IPS DF 4.7 (cell line): Measurements from ENCODE around the gene RHOT1.
"Not testable (repeated sequence)": the region's sequence is repeated elsewhere in the genome, so short reads cannot be mapped to it uniquely, and the experiment has no call there.

Source experiments
- DNase-seq: peaks from one replicate; pipeline ENCODE4 v3.0.0-alpha.2; 2013; ENCODE audit warnings: low spot score; ENCODE audit errors: extremely low read depth

RHOT1 gene

DNA sequence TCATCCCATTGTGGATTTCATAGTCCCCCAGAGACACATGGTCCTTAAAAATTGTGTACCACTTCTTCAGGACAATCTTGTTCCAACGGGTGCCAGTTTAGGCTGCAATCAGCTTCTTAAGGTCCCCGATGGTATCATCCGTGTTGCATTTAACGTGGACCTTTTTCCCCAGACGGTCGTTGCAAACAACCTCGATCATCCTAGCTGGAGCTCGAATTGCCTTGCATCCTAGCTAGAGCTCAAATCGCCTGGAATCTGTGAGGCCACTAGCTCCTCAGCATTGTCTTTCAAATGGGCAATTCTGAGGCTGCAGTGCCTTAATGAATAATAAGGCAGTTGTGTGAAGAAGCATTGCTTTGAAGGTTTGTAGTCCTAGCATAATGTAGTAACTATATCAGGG is 85.6 kb downstream of the RHOT1 start:
- DNase-seq, result no peak

DNA sequence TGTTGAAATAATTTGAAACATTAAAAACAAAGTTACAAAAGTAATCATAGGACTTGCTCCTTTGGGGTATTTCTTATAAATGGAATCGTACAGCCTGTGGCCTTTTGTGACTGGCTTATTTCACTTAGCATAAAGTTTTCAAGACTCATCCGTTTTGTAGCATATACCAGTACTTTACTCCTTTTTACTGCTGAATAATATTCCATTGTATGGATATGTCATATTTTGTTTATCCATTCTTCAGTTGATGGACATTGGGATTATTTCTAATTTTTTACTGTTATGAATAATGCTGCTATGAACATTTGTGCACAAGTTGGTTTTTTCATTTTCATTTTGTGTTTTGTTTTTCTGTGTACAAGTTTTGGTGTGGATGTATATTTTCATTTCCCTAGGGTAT is 93.3 kb downstream of the RHOT1 start:
- no peak for DNase-seq

DNA sequence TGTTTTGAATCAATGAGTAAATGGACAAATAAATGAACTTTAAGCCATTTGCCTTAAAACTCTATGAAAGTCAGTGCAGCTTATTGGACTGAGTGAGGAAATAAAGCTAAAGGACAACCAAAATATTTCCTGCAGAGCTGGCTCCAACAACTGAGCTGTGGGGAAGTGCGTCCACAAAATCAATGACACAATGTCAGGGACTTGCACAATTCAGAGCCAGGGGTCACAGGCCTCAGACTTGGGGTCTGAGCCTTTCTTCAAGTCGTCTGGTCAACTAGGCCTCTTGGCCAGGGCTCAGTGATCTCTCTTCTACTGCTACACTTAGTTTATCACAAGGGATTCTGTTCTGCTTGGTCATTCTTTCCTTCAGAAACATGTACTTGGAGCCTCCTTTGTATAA is 97.2 kb downstream of the RHOT1 start:
- DNase-seq, result no peak

DNA sequence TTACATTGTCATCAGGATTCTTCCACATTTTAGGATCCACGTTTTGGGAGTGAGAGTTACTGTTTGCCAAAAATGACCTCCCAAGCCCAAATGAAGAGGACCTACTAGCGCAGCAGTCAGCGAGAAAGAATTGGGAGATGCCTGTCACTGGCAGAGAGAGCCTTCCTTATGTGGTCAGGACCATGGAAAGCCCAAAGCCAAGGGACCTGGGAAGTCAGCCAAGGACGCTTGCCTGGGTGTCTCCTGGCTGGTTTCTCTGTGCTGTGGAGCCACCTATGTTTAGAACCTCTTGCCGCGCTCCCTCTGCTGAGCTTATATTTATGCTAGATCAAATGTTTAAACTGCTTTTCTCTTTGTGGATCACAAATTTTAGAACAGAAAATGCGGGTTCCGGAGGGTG is 98.4 kb downstream of the RHOT1 start:
- DNase-seq, result no peak

DNA sequence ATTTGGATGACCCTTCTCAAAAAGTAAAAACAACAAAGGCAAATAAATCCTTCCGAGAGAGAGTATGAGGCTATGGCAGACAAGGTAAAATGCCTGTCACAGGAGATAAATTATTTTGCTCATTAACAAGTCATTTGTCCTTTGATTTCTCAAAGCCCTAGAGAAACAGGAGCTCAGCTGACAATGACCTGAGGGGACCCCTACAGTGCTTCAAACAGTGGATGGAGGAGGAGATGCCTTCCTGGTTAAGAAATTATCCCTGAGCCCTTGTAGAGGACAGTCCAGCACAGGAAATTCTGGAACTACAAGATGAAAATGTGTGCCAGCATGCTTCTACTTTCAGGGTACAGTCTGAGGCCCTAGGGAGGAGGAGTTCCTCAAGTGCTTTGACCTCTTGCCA is 99.3 kb downstream of the RHOT1 start:
- no peak for DNase-seq

DNA sequence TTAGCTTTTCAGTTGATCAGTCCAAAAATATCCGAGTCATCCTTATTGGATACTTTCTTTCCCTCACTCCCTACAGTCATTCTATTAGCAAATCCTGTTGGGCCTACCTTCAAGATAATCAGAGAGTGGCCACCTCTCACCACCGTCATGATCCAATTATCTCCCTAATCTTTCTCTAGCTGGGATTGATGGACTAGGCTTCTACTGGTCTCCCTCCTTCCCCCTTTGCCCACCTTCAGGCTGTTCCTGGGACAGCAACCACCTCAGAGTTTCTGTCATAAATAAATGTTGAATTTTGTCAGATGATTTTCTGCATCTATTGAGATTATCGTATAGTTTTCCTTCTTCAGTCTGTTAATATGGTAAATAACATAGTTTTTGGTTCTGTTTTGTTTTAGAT is 107.2 kb downstream of the RHOT1 start:
- DNase-seq, result no peak

DNA sequence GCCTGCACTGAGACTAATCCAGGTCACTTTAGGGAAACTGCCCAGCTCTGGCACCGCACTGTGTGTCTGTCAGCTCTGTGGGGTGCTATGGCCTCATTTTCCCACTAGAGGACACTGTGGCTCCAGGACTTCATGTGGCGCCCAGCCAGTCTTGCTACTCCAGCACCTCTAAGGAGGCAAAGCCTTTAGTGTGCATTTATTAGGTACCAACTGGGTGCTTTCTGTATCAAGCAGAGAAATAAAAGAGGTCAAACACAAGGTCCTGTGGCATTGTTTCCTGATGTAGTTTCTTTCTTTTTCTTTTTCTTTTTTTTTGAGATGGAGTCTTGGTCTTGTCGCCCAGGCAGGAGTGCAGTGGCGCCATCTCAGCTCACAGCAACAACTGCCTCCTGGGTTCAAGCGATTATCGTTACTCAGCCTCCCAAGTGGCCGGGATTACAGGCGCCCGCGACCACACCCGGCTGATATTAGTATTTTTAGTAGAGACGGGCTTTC is 110.9 kb downstream of the RHOT1 start:
- peak; percentile 72 for DNase-seq

DNA sequence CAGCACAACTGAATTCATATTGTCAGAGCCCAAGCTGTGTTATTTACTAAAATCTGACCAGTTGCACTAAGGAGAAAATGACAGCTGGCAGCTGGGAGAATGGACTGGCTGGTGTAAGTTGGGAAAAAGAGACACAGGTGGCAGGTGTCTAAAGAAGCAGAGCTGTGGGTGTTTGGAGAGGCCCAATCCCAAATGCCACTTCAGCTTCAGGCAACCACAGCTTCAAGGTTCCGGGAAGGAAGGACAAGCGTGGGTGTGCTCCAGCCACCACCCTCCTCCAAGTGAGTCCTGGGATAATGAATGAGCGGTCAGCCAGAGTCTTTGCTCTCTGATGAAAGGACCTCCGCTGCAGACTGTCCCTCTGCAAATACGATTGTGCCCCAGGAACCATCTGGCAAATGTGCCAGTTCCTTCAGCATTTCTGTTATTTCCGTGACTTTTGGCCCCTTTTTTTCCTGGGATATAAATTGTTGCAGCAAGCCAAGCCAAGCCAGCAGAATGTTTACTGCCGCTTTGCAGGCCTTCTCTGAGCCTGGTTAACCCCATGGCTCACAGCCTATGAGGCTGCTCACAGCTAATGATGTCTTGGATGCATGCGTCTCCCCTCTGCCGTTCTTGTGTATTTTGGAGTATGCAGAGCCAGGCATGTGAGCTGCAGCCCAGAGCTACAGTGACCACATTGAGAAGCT is 113.9 kb downstream of the RHOT1 start:
- no peak for DNase-seq

DNA sequence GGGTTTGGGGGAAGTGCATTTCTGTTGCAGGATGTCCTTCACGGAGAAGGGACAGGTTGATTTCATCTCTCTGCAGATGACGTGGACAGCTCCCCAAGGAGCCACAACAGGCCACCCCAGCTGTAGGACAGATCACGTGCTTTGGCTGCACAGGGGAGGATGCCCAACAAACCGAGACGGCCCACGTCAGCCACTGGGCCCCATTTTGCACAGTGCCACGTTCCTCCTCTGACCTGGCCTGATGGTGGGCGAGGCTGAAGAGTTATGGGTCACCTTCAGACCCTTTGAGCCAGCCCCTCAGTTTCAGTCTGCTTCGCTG is 114.4 kb downstream of the RHOT1 start:
- no peak for DNase-seq

DNA sequence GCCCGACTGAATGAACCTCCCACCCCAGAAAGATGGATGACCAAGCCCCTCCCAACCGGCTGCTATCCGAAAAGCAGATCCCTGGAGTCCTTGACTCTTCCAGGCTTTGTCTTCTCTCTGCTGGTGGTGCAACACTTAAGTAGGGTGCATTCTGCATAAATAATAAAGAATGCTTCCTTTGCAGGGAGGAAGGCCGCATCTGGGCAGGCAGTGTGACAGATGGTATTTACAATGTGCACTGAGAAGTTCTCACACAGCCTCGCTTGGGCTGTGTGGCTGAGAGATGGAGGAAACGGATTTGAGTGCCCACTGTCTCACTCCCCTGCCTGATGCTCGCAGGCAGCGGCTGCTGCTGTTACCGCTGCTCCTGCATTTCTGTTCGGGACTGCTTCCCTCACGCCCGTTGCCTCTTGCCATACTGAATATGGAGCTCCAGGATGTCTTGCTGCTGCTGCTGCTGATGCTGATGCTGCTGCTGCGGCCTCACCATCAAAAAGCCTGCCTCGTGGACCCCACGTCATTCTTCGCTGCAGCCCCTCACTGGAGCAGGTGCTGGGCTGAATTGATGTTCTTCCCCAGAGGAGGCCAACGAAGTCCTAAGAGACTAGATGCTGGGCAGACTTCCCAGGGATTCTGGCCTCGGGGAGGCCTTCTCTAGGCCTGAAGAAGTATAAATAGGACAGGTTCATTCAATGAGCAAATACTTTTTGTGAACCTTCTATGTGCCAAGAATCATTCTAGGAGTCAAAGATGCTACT is 116.3 kb downstream of the RHOT1 start:
- DNase-seq, result no peak

DNA sequence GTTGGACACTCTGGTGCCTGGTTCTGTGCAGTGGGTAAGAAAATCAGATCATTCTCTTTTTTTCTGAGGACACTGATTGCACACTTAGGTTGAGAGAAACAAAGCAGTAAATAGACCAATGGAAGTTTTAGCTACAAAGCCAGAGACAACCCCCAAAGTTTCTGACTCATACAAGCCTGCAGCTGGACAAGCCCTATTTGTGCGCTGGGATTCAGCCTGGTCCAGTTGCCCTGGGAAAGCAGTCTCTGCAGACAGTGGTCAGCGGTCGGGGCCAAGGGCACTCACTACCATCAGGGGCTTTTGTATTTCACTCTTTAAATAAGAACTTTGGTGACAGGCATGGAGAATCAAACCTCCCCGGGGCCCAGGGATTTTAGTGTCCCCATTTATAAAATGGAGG is 117.3 kb downstream of the RHOT1 start:
- no peak for DNase-seq

DNA sequence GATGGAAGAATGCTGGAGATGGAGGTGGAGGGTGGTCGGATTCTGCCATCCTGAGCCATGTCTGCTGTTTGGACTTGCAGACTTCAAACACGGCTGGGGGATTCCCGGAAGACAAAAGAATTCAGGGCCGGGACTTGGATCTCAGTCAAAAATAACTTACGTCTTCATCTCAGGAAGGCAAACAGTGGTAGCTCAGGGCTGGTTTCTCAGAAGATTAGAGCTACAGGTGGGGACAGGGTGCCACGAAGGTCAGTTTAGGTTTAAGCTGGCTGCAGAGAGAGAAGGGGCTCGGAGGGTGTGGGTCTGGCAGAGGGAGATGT is 119.1 kb downstream of the RHOT1 start:
- no peak for DNase-seq

DNA sequence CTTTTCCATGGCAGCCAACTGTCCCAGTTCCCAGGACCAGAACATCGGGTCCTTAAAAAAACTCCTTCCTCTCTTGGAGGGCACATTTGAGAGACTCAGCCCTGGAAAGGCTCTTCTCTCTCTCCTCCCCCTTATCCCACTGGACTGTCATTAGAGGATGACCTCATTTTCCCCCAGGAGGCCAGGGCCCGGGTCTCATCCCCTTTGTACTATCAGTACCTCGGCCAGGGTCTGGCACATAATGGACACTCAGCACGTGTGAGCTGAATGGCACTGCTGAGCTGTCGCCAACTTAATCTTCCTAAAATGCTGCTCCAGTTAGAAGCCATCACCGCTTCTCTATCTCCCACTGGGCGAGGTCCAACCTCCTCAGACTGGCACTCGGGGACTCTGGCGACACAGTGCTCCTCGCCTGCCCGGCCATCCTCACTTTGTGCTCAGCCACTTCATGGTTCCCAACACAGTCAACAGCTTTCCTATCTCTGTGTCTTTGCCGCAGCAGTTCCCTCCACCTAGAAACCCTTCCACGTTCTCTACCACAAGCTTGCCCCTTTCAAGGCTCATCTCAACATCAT is 119.7 kb downstream of the RHOT1 start:
- no peak for DNase-seq

DNA sequence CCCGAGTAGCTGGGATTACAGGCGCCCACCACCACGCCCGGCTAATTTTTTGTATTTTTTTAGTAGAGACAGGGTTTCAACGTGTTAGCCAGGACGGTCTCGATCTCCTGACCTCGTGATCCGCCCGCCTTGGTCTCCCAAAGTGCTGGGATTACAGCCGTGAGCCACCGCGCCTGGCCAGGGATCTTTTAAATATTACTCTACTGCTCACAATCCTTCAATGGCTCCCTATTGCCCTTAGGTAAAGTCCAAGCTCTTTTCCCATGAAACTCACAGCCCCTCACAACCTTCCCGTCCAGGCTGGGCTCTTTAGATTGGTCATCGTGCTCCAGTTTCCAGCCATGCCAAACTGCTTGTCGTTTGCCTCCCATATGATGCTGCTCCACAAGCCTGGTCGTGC is 121.2 kb downstream of the RHOT1 start:
- DNase-seq, result not testable (repeated sequence)

DNA sequence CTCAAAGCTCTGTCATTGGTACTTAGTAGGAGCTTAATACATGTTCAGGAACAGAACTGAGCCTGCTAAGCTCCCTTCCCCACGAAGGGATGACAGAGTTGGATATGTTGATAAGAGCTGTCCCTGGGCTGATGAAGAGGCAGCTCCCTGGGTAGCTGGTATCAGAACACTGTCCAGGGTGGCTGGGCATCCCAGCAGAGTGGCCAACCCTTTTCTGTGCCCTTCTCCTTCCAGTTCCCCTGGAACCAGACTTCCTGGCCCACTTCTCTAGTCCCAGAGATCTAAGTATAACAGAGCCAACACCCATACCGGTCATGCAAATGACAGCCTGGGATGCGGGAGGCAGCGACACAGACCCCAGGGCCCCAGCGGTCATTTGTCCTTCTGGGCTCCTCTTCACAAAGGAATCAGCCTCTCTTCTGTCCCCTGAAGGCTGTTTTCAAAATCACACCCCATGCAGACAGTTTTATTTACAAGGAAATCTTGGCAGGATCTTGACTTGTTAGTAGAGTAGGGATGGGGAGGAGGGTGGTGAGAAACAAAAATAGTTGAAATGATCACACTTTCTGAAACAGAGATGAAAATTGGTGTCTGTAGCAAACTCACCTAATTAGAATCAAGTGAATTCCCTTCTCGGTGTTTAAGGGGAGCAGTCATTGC is 122.0 kb downstream of the RHOT1 start:
- DNase-seq, result no peak

DNA sequence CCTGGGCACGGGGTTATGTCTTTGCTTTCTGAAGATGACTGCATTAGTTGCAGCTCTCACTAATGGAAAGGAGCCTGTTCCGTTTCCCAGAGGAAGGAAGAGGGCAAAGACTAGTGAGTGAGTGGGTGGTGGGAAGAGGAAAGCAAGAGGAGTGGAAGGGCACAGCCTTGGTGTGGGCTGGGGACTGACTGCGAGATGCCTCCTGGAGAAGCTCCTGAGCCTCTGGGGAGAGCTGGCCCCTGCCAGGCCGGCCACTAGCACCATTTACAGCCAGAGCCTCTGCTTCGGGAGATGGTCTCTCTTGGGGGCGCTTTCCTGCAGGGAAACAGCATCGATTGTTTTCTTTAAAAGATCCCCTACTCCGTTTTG is 122.5 kb downstream of the RHOT1 start:
- no peak for DNase-seq

DNA sequence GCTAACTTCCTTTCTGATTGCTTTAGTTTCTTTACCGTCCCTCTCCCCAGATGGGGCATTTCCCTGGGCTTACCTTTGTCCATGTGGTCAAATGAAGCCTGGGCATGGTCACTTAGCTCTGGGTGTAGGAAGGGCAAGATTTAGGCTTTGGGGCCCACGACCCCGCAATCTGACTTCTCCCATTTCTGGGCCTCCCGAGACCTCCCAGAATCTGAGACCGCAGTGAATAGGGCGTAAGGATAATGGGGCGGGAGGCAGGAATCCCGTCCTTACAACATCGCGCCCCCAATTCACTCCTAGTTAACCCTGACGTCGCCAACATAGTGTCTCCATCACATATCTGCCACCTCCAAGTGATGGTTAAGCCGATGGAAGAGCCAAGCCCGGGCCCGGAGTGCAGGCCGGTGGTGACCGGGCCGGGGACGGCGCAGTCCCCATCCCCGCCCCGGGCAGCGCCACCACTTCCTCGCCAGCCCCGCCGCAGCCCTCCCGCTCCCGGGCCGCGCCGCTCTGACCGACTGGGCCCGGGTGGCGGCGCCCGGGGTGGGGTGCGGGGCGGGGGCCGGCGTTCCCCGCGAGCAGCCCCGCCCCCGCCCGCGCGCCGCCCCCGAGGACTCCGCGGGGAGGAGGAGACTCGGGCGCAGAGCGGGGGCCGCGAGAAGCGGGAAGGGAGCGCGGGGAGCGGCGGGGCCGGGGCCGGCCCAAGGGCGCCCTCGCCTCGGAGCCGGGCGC is 123.1 kb downstream of the RHOT1 start, which contains the start of gene RHBDL3:
Gene RHBDL3, plus strand, starts transcription at position 641 of the 732 bp plus-strand sequence. CDS start 358 bp downstream, outside the sequence.
- DNase-seq, result no peak

DNA sequence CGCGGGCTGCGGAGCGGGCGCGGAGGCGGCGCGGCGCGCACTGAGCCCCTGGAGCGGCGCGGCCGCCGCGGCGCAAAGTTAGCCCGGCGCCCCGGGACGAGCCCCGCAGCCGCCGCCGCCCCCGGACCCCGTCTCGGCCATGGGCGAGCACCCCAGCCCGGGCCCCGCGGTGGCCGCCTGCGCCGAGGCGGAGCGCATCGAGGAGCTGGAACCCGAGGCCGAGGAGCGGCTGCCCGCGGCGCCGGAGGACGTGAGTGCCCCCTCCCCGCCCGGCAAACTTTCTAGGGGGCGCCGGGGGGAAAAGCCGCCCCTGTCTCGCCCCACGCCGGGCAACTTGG is 123.7 kb downstream of the RHOT1 start:
- no peak for DNase-seq

DNA sequence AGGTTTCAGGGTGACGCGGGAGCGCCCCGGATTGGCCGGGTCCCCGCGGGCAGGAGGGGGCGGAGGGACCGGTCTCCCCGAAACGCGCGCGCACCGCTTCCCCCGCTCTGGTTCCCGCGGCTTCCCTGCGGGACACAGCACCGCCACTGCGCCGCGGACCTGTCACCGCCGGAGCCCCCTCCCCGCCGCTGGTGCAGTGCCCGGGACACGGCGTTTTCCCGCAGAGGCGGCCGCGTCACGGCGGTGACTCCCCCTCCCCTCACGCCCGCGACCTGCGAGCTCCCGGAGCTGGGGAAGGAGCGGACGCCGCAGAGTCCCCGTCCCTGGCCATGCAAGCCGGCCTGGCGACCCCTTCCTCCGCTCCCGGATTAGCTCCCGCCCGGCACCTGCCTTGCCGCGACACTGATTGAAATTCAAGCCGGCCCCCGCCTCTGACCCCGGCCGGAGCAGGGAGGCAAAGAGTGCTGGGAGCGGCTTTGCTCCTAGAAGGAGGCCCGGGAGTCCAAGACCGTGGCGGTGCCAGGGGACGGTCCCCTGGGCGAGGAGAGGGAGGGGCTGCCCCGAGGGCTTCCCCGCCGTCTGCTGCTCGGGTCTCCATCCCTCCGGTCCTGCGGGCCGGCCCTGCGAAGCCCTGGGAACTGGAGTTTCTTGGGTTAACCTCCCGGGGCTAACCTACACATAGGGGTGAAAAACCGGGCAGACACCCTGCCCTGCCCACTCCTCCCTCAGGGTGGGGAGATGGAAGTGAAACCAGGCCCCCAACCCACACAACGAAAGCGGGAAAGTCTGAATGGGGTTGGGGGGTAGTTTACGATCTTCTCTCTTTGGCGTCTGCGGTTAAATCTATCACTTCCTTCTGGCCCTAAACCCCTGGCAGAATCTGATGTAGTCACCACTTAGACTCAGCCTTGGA is 124.3 kb downstream of the RHOT1 start:
- DNase-seq, result no peak

DNA sequence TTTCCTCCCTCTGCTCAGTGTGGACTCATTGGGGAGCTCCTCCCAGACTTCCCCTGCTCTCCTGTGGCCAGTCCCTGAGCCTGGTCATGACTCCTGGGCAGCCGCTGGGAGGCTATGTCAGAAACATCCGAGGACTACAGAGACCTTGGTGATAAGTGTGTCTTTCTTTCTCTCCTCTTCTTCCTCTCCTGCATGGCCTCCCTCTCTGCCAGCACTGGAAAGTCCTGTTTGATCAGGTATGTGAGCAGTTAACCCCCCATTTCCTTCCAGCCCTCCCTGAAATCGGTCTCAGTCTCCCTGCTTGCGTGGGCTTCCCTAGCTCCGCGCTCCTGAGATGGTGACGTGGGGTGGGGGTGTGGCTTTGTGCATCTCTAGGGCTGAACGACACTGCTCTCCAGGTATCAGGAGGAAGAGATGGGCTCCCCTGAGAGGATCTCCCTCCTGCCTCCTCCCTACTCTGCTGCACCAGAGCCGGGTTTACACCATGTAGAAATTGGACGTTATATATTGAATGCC is 125.4 kb downstream of the RHOT1 start:
- no peak for DNase-seq
